ENCODE data around the gene MAST3. TPM values are rescaled to one million over a fixed set of nuclear protein-coding genes. Genes with fewer than 3 reads are reported as not detected.

Gene MAST3
- total and polyA plus RNA-seq, 2 donors (not counting 1 experiment from before 2014, with no cell fraction given) = 43.5 to 85.5 TPM

- Histone ChIP-seq H3K4me3 (ENCODE audit: control extremely low read depth in 1 of 5, extremely low read depth in 1 of 5, insufficient read depth in 1 of 5, low read depth in 2 of 5, low read length in 4 of 5) (no peak overlapping the region), H3K4me2 (replicated peaks; ENCODE audit: low read depth, low read length, poor library complexity, severe bottlenecking) (no peak overlapping the region), H3K27me3 (replicated peaks in 1 of 4; ENCODE audit: control extremely low read depth in 1 of 4, control insufficient read depth in 3 of 4, insufficient read depth in 4 of 4, low read length in 3 of 4) (no peaks in the 10 kb centered on the region), H3K4me1 (ENCODE audit: control insufficient read depth in 2 of 2, insufficient read depth in 2 of 2, low read length in 2 of 2) (peaks cover 4% of the 10 kb centered on the region in 2 donors), H3K9me3 (ENCODE audit: control extremely low read depth in 1 of 3, control insufficient read depth in 2 of 3, insufficient read depth in 1 of 3, low read length in 2 of 3) (no peaks in the 10 kb centered on the region), H2AFZ (ENCODE audit: insufficient read depth, low read depth, low read length, poor library complexity, severe bottlenecking) (no peak overlapping the region), H3K27ac (ENCODE audit: low read length in 2 of 2) (no peak overlapping the region), H3K79me2 (ENCODE audit: control insufficient read depth, insufficient read depth, low read length) (no peaks in the 10 kb centered on the region), H4K20me1 (ENCODE audit: control insufficient read depth, insufficient read depth, low read length, poor library complexity, severe bottlenecking) (no peaks in the 10 kb centered on the region), H3K9ac (ENCODE audit: low read length) (no peak overlapping the region), H3K36me3 (replicated peaks in 1 of 2; ENCODE audit: control extremely low read depth in 1 of 2, control insufficient read depth in 1 of 2, extremely low read depth in 1 of 2, insufficient read depth in 2 of 2, low read length in 1 of 2) (peaks cover 0 to 8% of the 10 kb centered on the region in 2 experiments)
- ChIA-PET POLR2A (interaction anchor here (1.3 kb wide), 1 partner anchor 56 kb away, joined by 5 read pairs; the partner anchor contains the start of gene ARRDC2), CTCF (interaction anchor here (1.1 to 12.1 kb wide), 2 partner anchors 58 to 89 kb away, joined by 5 to 345 read pairs; partner anchors contain the start of genes ARRDC2 and PIK3R2)
- DNase-seq = peak; percentile 54
- WGBS (ENCODE audit: insufficient coverage) = 95% methylated on average over 4 of the region's 5 CpGs
- H3K27ac Mint-ChIP-seq = peak overlapping the region; percentile 32
- no peak for ATAC-seq (ENCODE audit: low read depth)
- no peak overlapping the region for H3K4me3 Mint-ChIP-seq
- peaks cover 10% of the 10 kb centered on the region for H3K4me1 Mint-ChIP-seq
- TF ChIP-seq, protein P1, sequence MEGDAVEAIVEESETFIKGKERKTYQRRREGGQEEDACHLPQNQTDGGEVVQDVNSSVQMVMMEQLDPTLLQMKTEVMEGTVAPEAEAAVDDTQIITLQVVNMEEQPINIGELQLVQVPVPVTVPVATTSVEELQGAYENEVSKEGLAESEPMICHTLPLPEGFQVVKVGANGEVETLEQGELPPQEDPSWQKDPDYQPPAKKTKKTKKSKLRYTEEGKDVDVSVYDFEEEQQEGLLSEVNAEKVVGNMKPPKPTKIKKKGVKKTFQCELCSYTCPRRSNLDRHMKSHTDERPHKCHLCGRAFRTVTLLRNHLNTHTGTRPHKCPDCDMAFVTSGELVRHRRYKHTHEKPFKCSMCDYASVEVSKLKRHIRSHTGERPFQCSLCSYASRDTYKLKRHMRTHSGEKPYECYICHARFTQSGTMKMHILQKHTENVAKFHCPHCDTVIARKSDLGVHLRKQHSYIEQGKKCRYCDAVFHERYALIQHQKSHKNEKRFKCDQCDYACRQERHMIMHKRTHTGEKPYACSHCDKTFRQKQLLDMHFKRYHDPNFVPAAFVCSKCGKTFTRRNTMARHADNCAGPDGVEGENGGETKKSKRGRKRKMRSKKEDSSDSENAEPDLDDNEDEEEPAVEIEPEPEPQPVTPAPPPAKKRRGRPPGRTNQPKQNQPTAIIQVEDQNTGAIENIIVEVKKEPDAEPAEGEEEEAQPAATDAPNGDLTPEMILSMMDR (IDR thresholded peaks at IDR 0.05) = no peak
- TF ChIP-seq EZH2 (IDR thresholded peaks at IDR 0.05; ENCODE audit: borderline replicate concordance, insufficient read depth, low read depth, low read length, poor library complexity, severe bottlenecking) = no peak
- H3K27me3 Mint-ChIP-seq = no peaks in the 10 kb centered on the region
- intact Hi-C loops (cut with micrococcal nuclease) = no loop called here
- no peaks in the 10 kb centered on the region for H3K9me3 Mint-ChIP-seq (ENCODE audit: insufficient read depth)
Observed at GRCh38 chr19:18063463-18063862, 34.1 kb upstream of the MAST3 start.

DNA sequence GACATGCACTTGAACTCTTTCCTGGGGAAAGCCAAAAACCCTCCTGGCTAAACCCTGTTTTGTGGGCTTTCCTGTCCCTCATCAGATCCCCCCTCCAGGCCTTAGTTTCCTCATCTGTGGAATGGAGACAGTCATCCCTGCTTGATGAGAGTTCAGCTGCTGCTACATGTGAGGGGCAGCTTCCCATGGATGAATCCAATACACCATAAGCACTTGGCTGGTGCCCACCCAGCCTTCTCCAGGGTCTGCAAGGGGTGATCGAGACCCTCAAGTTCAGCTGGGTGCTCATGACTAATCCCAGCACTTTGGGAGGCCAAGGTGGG, 32.4 kb upstream of the MAST3 start:
- no peak for DNase-seq
- CTCF ChIA-PET = interaction anchor here (12.1 kb wide), 1 partner anchor 60 kb away, joined by 345 read pairs; the partner anchor contains the start of gene ARRDC2
- POLR2A ChIA-PET = interaction anchor here (0.6 to 1.2 kb wide), 2 partner anchors 12 to 41 kb away, joined by 5 to 6 read pairs; no protein-coding TSS in a partner anchor

More for the DNA sequence above, 32.4 kb upstream of the MAST3 start:
- intact Hi-C loops (cut with micrococcal nuclease) = no loop called here
- no peak overlapping the region for H3K27ac ChIP-seq (ENCODE audit: low read length in 2 of 2)
- Mint-ChIP-seq H3K27ac (no peak overlapping the region), H3K9me3 (ENCODE audit: insufficient read depth) (no peaks in the 10 kb centered on the region), H3K4me1 (peaks cover 6% of the 10 kb centered on the region), H3K4me3 (no peak overlapping the region), H3K27me3 (no peaks in the 10 kb centered on the region)
- H3K4me3 ChIP-seq (ENCODE audit: control extremely low read depth in 1 of 5, extremely low read depth in 1 of 5, insufficient read depth in 1 of 5, low read depth in 2 of 5, low read length in 4 of 5) = no peak overlapping the region
- H3K9ac ChIP-seq (ENCODE audit: low read length) = no peak overlapping the region
- no peaks in the 10 kb centered on the region for H3K4me1 ChIP-seq (ENCODE audit: control insufficient read depth in 2 of 2, insufficient read depth in 2 of 2, low read length in 2 of 2)
- H3K4me2 ChIP-seq (replicated peaks; ENCODE audit: low read depth, low read length, poor library complexity, severe bottlenecking) = no peak overlapping the region
- H3K9me3 ChIP-seq (ENCODE audit: control extremely low read depth in 1 of 3, control insufficient read depth in 2 of 3, insufficient read depth in 1 of 3, low read length in 2 of 3) = no peaks in the 10 kb centered on the region
- H2AFZ ChIP-seq (ENCODE audit: insufficient read depth, low read depth, low read length, poor library complexity, severe bottlenecking) = no peak overlapping the region
- H3K36me3 ChIP-seq (replicated peaks in 1 of 2; ENCODE audit: control extremely low read depth in 1 of 2, control insufficient read depth in 1 of 2, extremely low read depth in 1 of 2, insufficient read depth in 2 of 2, low read length in 1 of 2) = peaks cover 0 to 5% of the 10 kb centered on the region in 2 experiments
- no peaks in the 10 kb centered on the region for H4K20me1 ChIP-seq (ENCODE audit: control insufficient read depth, insufficient read depth, low read length, poor library complexity, severe bottlenecking)
- no peak for ATAC-seq (ENCODE audit: low read depth)
- no peaks in the 10 kb centered on the region for H3K79me2 ChIP-seq (ENCODE audit: control insufficient read depth, insufficient read depth, low read length)
- TF ChIP-seq, protein P1 (IDR thresholded peaks at IDR 0.05) = no peak
- no peak for TF ChIP-seq EZH2 (IDR thresholded peaks at IDR 0.05; ENCODE audit: borderline replicate concordance, insufficient read depth, low read depth, low read length, poor library complexity, severe bottlenecking)
- whole genome bisulfite sequencing (ENCODE audit: insufficient coverage) = no CpG with 5 or more reads among the region's 1 CpG
- no peaks in the 10 kb centered on the region for H3K27me3 ChIP-seq (replicated peaks in 1 of 4; ENCODE audit: control extremely low read depth in 1 of 4, control insufficient read depth in 3 of 4, insufficient read depth in 4 of 4, low read length in 3 of 4)
